ENCODE data around the gene ABCD2.

The ABCD2 gene

DNA sequence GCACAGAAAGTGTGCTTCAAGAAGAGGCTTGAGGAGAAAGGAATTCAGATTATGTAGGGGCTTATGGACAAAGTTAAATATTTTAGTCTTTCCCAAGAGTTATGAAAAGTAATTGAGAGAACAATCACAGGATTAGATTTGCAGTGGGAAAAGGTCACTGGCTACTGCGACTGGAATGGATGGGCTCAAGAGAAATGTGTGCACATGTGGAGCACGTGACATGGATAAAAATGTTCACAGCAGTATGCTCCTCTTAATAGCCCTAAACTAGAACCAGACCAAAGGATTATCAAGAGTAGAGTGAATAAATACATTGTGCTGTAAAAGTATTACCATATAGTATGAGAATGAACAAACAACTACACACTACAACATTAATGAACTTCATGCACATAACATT lies 78.1 kb downstream of the ABCD2 start:
- WGBS = 91% methylated on average over 1 of the region's 2 CpGs
- H3K4me2 ChIP-seq (ENCODE audit: low read length, poor library complexity, severe bottlenecking) = no peak overlapping the region

DNA sequence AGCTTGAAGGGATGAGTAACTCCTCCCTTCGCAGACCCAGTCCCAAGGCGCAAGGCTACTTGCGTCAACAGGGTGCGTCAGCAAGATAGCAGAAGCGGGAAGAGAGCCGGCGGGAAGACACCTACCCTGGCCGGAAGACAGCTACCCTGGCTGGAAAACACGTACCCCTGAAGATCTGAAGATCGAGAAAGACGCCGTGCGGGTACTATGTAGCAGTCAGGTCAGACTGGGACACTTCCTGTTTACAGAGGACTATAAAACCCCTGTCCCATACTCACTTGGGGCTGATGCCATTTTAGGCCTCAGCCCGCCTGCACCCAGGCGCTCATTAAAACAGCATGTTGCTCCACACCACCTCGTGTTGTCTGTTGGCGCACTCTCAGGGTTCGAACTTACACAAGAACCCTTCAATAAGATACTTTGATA lies 80.9 kb downstream of the ABCD2 start:
- no peak overlapping the region for H2AK5ac ChIP-seq (ENCODE audit: low read length, severe bottlenecking)
- H2BK12ac ChIP-seq (ENCODE audit: low read length in 2 of 2) = no peak overlapping the region
- no peak overlapping the region for H4K8ac ChIP-seq (ENCODE audit: low read length)
- H3K23ac ChIP-seq (ENCODE audit: low read length in 2 of 2) = no peak overlapping the region
- no peaks in the 10 kb centered on the region for H3K36me3 ChIP-seq (ENCODE audit: control insufficient read depth in 1 of 2, insufficient read depth in 2 of 2, low read depth in 1 of 2, low read length in 2 of 2)
- H3K4me3 ChIP-seq (ENCODE audit: insufficient read depth in 1 of 2, low read depth in 1 of 2, low read length in 2 of 2) = no peak overlapping the region
- H3K27ac ChIP-seq (ENCODE audit: low read length, poor library complexity, severe bottlenecking) = no peak overlapping the region
- H2AFZ ChIP-seq (ENCODE audit: low read depth, low read length) = no peak overlapping the region
- no peak overlapping the region for H2BK15ac ChIP-seq (ENCODE audit: low read depth, poor library complexity, severe bottlenecking)
- no peak overlapping the region for H3K18ac ChIP-seq (ENCODE audit: low read depth in 1 of 2, low read length in 2 of 2)
- H3K79me1 ChIP-seq (replicated peaks; ENCODE audit: low read length, poor library complexity, severe bottlenecking) = no peaks in the 10 kb centered on the region
- H3K4ac ChIP-seq (ENCODE audit: low read depth in 1 of 2, low read length in 2 of 2) = no peak overlapping the region
- H4K91ac ChIP-seq (ENCODE audit: low read length) = no peak overlapping the region
- WGBS = 96% methylated on average over 18 of the region's 18 CpGs
- no peaks in the 10 kb centered on the region for H3K4me1 ChIP-seq (ENCODE audit: control insufficient read depth, insufficient read depth, low read depth, low read length)
- H2BK120ac ChIP-seq (ENCODE audit: low read depth, low read length) = no peak overlapping the region
- DNase-seq = no peak
- H2BK5ac ChIP-seq (ENCODE audit: low read depth, low read length, poor library complexity, severe bottlenecking) = no peak overlapping the region
- H3K9me3 ChIP-seq (ENCODE audit: control insufficient read depth, low read length) = no peaks in the 10 kb centered on the region
- no peaks in the 10 kb centered on the region for H3K27me3 ChIP-seq (ENCODE audit: control insufficient read depth in 1 of 2, insufficient read depth in 1 of 2, low read length in 2 of 2)
- no peak overlapping the region for H3K9ac ChIP-seq (ENCODE audit: low read length)
- H3K4me2 ChIP-seq (ENCODE audit: low read length, poor library complexity, severe bottlenecking) = no peak overlapping the region
- no peak overlapping the region for H3K14ac ChIP-seq (ENCODE audit: low read length in 2 of 2)

More for the DNA sequence above, 78.1 kb downstream of the ABCD2 start:
- Histone ChIP-seq H2AK5ac (ENCODE audit: low read length, severe bottlenecking) (no peak overlapping the region), H2BK15ac (ENCODE audit: low read depth, poor library complexity, severe bottlenecking) (no peak overlapping the region), H2BK12ac (ENCODE audit: low read length in 2 of 2) (no peak overlapping the region), H3K79me1 (replicated peaks; ENCODE audit: low read length, poor library complexity, severe bottlenecking) (no peaks in the 10 kb centered on the region), H4K8ac (ENCODE audit: low read length) (no peak overlapping the region), H3K23ac (ENCODE audit: low read length in 2 of 2) (no peak overlapping the region), H4K91ac (ENCODE audit: low read length) (no peak overlapping the region), H3K9me3 (ENCODE audit: control insufficient read depth, low read length) (no peaks in the 10 kb centered on the region), H3K18ac (ENCODE audit: low read depth in 1 of 2, low read length in 2 of 2) (no peak overlapping the region), H3K14ac (ENCODE audit: low read length in 2 of 2) (no peak overlapping the region), H3K4me1 (ENCODE audit: control insufficient read depth, insufficient read depth, low read depth, low read length) (no peaks in the 10 kb centered on the region), H3K9ac (ENCODE audit: low read length) (no peak overlapping the region), H3K4me3 (ENCODE audit: insufficient read depth in 1 of 2, low read depth in 1 of 2, low read length in 2 of 2) (no peak overlapping the region), H3K36me3 (ENCODE audit: control insufficient read depth in 1 of 2, insufficient read depth in 2 of 2, low read depth in 1 of 2, low read length in 2 of 2) (no peaks in the 10 kb centered on the region), H3K4ac (ENCODE audit: low read depth in 1 of 2, low read length in 2 of 2) (no peak overlapping the region), H2AFZ (ENCODE audit: low read depth, low read length) (no peak overlapping the region), H3K27me3 (ENCODE audit: control insufficient read depth in 1 of 2, insufficient read depth in 1 of 2, low read length in 2 of 2) (no peaks in the 10 kb centered on the region), H2BK120ac (ENCODE audit: low read depth, low read length) (no peak overlapping the region), H2BK5ac (ENCODE audit: low read depth, low read length, poor library complexity, severe bottlenecking) (no peak overlapping the region), H3K27ac (ENCODE audit: low read length, poor library complexity, severe bottlenecking) (no peak overlapping the region)
- no peak for DNase-seq

DNA sequence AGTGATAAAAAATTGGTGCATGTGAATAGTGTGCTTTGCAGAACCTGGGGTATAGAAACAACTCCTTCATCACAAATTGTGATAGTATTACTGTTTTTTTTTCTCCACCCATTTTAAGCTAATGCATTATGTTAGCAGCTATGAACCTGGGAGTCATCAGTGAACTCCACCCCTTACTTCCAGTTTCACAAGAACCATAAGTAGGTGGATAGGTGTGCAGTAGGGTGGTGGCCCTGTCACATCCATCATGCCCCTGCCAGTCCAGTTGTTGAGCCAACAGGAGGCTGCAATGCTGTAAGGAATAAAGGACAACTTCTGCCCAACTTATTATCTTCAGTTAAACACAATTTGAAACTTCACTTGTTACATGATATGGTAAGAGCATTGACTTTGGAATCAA lies 85.7 kb downstream of the ABCD2 start:
- no peak overlapping the region for H2BK120ac ChIP-seq (ENCODE audit: low read depth, low read length)
- no peak for DNase-seq

DNA sequence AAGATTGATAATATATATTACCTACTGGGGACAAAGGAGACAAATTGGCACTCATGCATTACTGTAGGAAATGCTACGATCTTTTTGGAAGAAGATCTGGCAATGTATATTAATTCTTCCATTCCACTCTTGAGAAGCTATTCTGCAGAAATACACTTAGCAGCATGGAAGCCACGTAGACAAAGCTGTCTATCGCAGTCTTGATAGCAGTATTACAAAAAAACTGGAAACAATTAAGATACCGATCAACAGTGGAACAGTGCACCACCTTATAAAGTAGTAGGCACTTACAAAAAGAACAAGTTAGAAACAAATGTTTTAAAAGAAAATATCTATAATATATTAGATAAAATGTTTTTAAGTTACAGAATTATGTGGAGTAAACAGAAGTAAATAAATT lies 87.2 kb downstream of the ABCD2 start:
- no peak overlapping the region for H3K14ac ChIP-seq (ENCODE audit: low read length in 2 of 2)
- WGBS = 93% methylated on average over 3 of the region's 4 CpGs
- H3K36me3 ChIP-seq (ENCODE audit: control insufficient read depth in 1 of 2, insufficient read depth in 2 of 2, low read depth in 1 of 2, low read length in 2 of 2) = no peaks in the 10 kb centered on the region
- H3K27me3 ChIP-seq (ENCODE audit: control insufficient read depth in 1 of 2, insufficient read depth in 1 of 2, low read length in 2 of 2) = no peaks in the 10 kb centered on the region
- H2AK5ac ChIP-seq (ENCODE audit: low read length, severe bottlenecking) = no peak overlapping the region
- H3K9me3 ChIP-seq (ENCODE audit: control insufficient read depth, low read length) = no peaks in the 10 kb centered on the region
- no peak for DNase-seq
- H2BK120ac ChIP-seq (ENCODE audit: low read depth, low read length) = no peak overlapping the region
- H3K4me1 ChIP-seq (ENCODE audit: control insufficient read depth, insufficient read depth, low read depth, low read length) = no peaks in the 10 kb centered on the region
- H3K4me3 ChIP-seq (ENCODE audit: insufficient read depth in 1 of 2, low read depth in 1 of 2, low read length in 2 of 2) = no peak overlapping the region
- H3K79me1 ChIP-seq (replicated peaks; ENCODE audit: low read length, poor library complexity, severe bottlenecking) = no peaks in the 10 kb centered on the region
- no peak overlapping the region for H3K4ac ChIP-seq (ENCODE audit: low read depth in 1 of 2, low read length in 2 of 2)
- no peak overlapping the region for H4K8ac ChIP-seq (ENCODE audit: low read length)
- no peak overlapping the region for H2BK5ac ChIP-seq (ENCODE audit: low read depth, low read length, poor library complexity, severe bottlenecking)
- H3K18ac ChIP-seq (ENCODE audit: low read depth in 1 of 2, low read length in 2 of 2) = no peak overlapping the region
- H2AFZ ChIP-seq (ENCODE audit: low read depth, low read length) = no peak overlapping the region
- H3K27ac ChIP-seq (ENCODE audit: low read length, poor library complexity, severe bottlenecking) = no peak overlapping the region
- H3K9ac ChIP-seq (ENCODE audit: low read length) = no peak overlapping the region
- no peak overlapping the region for H2BK15ac ChIP-seq (ENCODE audit: low read depth, poor library complexity, severe bottlenecking)
- no peak overlapping the region for H2BK12ac ChIP-seq (ENCODE audit: low read length in 2 of 2)
- H3K4me2 ChIP-seq (ENCODE audit: low read length, poor library complexity, severe bottlenecking) = no peak overlapping the region
- no peak overlapping the region for H4K91ac ChIP-seq (ENCODE audit: low read length)
- H3K23ac ChIP-seq (ENCODE audit: low read length in 2 of 2) = no peak overlapping the region

More for the DNA sequence above, 85.7 kb downstream of the ABCD2 start:
- Histone ChIP-seq H3K27me3 (ENCODE audit: control insufficient read depth in 1 of 2, insufficient read depth in 1 of 2, low read length in 2 of 2) (no peaks in the 10 kb centered on the region), H3K79me1 (replicated peaks; ENCODE audit: low read length, poor library complexity, severe bottlenecking) (no peaks in the 10 kb centered on the region), H4K8ac (ENCODE audit: low read length) (no peak overlapping the region), H3K4me2 (ENCODE audit: low read length, poor library complexity, severe bottlenecking) (no peak overlapping the region), H3K36me3 (ENCODE audit: control insufficient read depth in 1 of 2, insufficient read depth in 2 of 2, low read depth in 1 of 2, low read length in 2 of 2) (no peaks in the 10 kb centered on the region), H2AK5ac (ENCODE audit: low read length, severe bottlenecking) (no peak overlapping the region), H3K18ac (ENCODE audit: low read depth in 1 of 2, low read length in 2 of 2) (no peak overlapping the region), H3K9ac (ENCODE audit: low read length) (no peak overlapping the region), H2BK5ac (ENCODE audit: low read depth, low read length, poor library complexity, severe bottlenecking) (no peak overlapping the region), H3K14ac (ENCODE audit: low read length in 2 of 2) (no peak overlapping the region), H3K4me3 (ENCODE audit: insufficient read depth in 1 of 2, low read depth in 1 of 2, low read length in 2 of 2) (no peak overlapping the region), H2BK12ac (ENCODE audit: low read length in 2 of 2) (no peak overlapping the region), H3K4ac (ENCODE audit: low read depth in 1 of 2, low read length in 2 of 2) (no peak overlapping the region), H4K91ac (ENCODE audit: low read length) (no peak overlapping the region), H3K4me1 (ENCODE audit: control insufficient read depth, insufficient read depth, low read depth, low read length) (no peaks in the 10 kb centered on the region), H3K9me3 (ENCODE audit: control insufficient read depth, low read length) (no peaks in the 10 kb centered on the region), H3K23ac (ENCODE audit: low read length in 2 of 2) (no peak overlapping the region), H3K27ac (ENCODE audit: low read length, poor library complexity, severe bottlenecking) (no peak overlapping the region), H2BK15ac (ENCODE audit: low read depth, poor library complexity, severe bottlenecking) (no peak overlapping the region), H2AFZ (ENCODE audit: low read depth, low read length) (no peak overlapping the region)
